LoVo (cell line): ENCODE data around the gene MRFAP1.
"Not testable (repeated sequence)": the region's sequence is repeated elsewhere in the genome, so short reads cannot be mapped to it uniquely, and the experiment has no call there.

ENCODE experiments used
- DNase-seq: peaks from one replicate; pipeline ENCODE4 v3.0.0-alpha.2; 2016; ENCODE audit warnings: low spot score

MRFAP1 gene

GRCh38 chr4:6610856-6611430, 29.5 kb upstream of the MRFAP1 start:
- DNase-seq = no peak

GRCh38 chr4:6612961-6613675, 27.4 kb upstream of the MRFAP1 start:
- DNase-seq = no peak

DNA sequence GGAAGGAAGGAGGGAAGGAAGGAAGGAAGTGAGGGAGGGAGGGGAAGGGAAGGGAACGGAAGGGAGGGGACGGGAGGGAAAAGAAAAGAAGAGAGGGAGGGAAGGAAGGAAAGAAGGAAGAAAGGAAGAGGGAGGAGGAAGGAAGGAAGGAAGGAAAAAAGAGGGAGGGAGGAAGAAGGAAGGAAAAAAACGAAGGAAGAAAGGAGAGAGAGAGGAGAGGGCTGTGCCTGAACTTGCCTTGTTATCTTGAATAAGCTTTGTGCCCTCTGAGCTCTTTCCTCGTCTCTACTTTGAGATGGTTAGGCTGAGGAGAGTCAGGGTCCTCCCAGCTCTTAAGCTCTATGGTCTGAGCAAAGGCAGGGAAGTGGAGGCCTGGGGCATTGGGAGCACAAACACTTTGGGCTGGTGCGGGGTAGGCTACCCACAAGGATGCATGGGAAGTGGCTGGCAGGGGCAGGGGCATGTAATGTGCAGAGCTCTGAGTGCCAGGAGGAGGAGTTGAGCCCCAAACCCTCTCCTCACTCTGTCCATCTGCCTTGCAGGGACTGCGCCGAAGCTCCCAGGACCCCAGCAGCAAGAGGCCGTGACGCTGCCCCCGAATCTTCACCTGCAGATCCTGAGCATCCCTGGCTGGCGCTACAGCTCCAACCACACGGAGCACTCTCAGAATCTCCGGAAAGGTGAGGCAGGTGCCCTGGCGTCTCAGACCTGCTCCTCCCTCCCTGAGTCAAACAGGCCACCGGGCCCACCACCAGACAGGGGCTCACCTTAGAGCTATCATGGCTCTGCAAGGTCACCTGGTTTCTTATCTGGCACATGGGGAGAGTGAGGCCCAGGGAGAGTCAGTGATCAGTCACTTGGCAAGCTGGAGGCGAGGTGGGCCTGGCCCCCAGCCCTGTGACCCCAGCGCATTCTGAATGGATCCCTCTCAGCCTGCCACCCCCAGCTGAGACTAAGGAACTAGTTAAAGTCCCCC, 26.5 kb upstream of the MRFAP1 start:
- no peak for DNase-seq

DNA sequence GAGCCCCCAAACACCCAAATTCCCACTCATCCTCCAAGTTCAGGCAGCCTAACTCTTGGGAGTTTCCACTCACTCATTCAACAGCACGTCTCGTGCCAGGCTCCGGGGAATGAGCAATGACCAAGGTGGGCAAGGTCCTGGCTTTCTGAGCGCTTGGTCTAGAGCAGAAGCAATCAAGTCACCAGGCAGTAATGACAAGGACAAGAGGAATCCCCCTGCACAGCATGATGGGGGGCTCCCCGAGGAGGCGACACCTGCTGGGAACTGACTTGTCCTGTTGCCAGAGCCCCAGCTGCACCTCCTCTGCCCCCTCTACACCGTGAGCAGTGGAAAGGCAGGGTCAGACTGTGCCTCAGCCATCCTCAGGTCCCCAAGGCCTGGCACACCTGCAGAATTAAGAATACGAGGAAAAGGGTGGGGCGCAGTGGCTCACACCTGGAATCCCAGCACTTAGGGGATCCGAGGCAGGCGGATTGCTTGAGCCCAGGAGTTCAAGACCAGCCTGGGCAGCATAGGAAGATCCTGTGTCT, 25.7 kb upstream of the MRFAP1 start:
- DNase-seq = no peak

DNA sequence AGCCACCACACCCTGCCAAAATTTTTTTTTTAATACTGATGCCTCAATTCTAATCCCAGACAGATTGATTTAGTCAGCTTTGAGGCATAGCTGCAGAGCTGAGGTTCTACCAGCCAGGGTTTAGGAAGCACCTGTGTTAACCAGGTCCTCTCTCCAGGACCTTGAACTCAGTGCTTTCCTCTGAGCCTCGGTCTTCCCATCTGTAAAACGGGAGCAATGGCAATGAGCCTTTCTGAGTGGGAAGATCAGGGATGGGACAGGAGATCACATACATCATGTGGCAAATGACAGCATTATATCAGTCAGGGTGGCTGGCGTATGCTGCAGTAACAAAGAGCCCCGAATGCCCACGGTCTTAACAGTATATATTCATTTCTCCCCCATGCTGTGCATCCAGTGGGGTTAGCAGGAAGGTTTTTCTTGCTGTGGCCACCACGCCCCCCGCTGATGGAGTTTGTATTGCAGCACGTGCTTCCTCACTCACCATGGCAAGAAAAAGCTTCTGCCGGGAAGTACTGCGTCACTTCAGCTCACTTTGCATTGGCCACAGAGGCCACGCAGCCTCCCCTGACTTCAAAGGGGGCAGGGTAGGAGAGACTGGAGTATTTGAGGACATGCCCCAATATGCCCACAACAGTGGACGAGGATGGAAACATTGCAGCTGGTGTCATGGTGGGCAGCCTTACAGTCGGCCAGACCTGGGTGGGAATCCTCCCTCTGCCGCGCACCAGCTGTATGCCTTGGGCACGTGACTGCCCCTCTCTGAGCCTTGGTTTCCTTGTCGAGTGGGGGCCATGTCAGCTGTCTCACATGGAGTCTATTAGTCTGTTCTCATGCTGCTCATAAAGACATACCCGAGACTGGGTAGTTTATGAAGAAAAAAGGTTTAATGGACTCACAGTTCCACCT, 24.1 kb upstream of the MRFAP1 start:
- DNase-seq = no peak

DNA sequence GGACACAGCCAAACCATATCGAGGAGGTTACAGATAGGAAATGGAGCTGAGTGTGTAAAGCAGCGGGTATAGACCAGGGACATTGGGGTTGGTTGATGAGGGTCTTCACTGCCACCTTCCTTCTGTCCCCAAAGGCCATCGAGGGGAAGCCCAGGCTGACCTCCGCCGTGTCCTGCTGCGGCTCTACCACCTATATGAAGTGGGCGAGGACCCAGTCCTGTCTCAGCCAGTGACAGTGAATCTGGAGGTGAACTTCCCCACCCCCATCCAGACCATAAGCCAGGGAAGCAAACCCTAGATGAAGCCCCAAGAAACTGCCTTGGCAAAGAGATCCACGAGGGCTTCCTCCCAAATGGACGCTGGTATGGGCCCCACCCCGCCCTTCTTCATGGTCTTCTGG, 23.2 kb upstream of the MRFAP1 start:
- no peak for DNase-seq

GRCh38 chr4:6618386-6619115, 21.9 kb upstream of the MRFAP1 start:
- no peak for DNase-seq

DNA sequence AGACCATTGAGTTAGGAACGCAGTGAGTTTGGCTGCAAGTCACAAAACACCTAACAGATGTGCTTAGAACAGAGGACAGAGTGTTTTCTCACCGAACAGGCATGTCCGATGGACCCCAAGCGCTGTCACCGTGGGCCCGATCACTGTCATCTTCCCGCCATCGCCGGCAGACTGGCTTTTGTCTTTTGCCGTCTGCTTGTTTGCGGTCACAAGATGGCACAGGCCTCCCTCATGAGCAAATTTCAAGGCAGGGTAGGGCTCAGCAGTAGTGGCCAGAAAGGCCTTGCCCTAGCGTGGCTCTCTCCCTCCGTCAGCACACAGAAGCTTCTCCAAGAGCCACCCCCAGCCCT, 21.4 kb upstream of the MRFAP1 start:
- no peak for DNase-seq

DNA sequence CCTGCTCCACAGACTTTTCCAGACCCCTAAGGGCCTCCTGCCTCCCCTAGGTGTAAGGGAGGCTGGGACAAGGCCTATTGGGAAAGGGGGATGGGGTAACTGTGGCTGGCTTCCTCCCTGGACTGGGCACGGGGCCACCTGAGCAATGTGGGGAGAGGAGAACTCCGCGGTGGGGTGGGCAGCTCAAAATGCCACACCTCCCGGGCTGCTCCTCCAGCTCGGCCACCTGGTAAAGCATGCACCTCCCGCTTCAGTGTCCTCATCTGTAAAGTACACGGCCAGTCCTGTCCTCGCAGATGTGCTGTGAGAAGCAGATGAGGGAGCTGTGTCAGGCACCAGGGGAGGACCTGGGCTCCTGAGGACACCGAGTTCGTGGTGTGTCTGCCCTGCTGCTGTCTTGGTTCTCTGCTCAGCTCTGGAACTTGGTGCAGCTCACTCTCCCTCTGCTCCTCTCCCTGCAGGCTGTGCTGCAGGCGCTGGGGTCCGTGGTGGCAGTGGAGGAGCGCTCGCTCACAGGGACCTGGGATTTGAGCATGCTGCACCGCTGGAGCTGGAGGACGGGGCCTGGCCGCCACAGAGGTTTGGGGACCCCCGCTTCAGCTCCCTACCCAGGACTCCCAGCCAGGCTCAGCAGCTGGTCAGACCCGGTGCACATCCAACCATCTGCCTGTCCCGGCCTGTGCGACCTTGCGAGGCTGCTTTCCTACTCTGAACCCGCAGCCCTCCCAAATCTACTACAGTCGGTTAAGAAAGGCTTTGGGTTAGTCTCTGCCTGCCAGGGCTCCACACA, 20.8 kb upstream of the MRFAP1 start:
- no peak for DNase-seq

DNA sequence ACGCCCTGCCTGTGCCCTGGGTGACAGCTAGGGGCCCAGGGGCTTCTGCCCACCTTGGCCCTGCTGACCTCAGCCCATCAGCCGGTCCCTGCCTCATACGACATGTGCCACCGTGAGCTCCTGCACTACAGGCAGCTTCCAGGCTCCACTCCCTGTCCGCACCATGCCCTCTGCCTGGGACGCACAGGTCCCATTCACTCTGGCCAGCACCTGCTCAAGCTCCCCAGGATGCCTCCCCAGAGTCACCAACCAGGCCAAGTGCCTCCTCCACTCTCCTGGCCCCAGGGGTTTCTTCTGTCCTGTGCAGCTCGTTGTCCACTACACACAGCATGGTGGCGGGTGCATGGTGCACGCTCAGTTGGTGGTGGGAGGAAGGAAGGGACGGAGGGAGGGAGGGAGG, 20.2 kb upstream of the MRFAP1 start:
- no peak for DNase-seq

GRCh38 chr4:6620891-6621555, 19.5 kb upstream of the MRFAP1 start:
- DNase-seq = no peak

GRCh38 chr4:6621556-6621927, 18.9 kb upstream of the MRFAP1 start:
- DNase-seq = no peak

DNA sequence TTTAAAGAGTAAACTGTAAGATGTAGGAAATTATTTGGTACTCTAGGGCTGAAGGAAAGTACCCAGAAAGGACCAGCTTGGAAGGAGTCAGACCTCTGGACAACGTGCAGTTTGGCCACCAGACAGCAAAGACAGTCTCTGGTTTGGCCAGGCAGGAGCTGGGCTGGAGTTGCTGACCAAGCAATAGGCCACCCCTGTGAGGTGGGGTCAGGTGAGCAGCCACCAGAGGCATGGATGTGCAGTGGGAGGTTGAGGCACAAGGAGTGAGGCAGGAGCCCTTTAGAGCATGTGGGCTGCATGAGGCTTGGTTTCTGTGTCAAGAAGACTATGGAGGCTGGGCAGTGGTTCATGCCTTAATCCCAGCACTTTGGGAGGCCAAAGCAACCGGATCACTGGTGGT, 17.7 kb upstream of the MRFAP1 start:
- DNase-seq = no peak

DNA sequence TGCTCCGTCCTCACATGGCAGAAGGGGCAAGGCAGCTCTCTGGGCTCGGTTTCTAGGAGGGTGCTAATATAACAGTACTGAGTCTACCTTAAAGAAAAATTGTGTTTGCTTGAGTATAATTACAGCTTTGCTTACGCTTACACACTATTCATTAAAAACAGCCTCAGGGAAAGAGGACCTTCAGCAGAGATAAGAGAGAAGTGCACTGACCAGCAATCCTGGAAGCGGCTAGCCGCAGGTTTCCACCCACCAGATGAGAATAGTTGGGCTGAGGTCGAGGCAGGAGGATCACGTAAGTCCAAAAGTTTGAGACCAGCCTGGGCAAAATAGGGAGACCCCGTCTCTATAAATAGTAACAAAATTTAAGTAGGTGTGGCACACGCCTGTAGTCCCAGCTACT, 15.2 kb upstream of the MRFAP1 start:
- no peak for DNase-seq

DNA sequence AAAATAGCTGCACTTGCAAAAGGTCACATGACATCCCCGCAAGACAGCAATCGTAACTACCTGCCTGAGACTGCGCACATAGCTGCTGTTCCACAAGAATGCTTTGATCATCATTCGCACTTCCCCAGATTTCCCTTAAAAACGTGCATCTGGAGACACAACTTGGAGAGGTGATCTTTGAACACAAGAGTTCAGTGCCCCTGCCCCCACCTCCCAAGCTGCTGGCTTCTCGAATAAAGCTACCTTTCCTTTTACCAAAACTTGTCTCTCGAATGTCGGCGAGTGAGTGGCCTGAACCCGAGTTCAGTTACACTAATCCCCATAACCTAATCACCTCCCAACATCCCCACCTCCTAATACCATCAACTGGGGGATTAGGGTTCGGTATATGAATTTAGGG, 14.4 kb upstream of the MRFAP1 start:
- no peak for DNase-seq

- DNase-seq = no peak
Measured at GRCh38 chr4:6627832-6628231, 12.7 kb upstream of the MRFAP1 start.

DNA sequence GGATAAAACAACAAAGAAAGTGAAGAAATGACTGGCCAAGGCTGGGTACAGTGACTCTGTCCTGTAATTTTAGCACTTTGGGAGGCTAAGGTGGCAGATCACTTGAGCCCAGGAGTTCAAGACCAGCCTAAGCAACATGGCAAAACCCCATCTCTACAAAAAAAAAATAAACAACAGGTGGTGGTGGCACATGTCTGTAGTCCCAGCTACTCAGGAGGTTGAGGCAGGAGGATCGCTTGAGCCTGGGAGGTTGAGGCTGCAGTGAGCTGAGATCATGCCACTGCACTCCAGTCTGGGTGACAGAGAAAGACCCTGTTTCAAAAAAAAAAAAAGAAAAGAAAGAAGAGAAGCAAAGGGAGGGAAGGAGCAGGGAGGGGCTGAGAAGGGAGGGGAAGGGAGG, 12.0 kb upstream of the MRFAP1 start:
- not testable (repeated sequence) for DNase-seq

DNA sequence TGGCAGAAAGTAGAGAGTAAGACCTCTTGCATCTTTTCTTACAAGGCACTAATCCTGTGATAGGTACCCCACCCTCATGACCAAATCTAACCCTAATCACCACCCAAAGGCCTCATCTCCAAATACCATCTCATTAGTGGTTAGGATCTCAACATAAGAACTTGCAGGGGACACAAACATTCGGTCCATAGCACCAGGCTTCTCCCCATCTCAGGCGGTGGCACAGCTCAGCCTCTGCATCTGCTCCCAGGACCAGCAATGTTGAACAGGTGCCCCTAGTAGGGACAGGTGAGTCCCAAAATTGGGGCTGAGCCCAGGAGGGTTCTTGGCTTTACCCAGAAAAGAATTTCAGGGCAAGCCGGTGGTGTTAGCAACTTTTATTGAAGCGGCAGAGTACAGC, 8.4 kb upstream of the MRFAP1 start:
- no peak for DNase-seq

GRCh38 chr4:6633091-6633906, 7.2 kb upstream of the MRFAP1 start:
- no peak for DNase-seq
